ENCODE measurements around the gene GRM1.

- TF ChIP-seq NFRKB (IDR thresholded peaks at IDR 0.05) (no peak), ZNF384 (IDR thresholded peaks at IDR 0.05) (no peak), FOXA1 (IDR thresholded peaks at IDR 0.05) (no peak), FOXK2 (IDR thresholded peaks at IDR 0.05) (no peak), LEF1 (IDR thresholded peaks at IDR 0.05; ENCODE audit: borderline replicate concordance) (no peak)
Observed at GRCh38 chr6:146304181-146304580, 275.3 kb downstream of the GRM1 start.
